Neural progenitor cell (in vitro differentiated cells): ENCODE measurements around the gene SSBP2. TPM values are rescaled to one million over a fixed set of nuclear protein-coding genes. Genes with fewer than 3 reads are reported as not detected.
"Not testable (repeated sequence)": the region's sequence is repeated elsewhere in the genome, so short reads cannot be mapped to it uniquely, and the experiment has no call there.

ENCODE experiments used
- DNase-seq: peaks from one replicate; pipeline ENCODE4 v3.0.0-alpha.2; 2016; ENCODE audit warnings: low spot score
- H2AFZ ChIP-seq: fragments of 200-600 bp; sonication (generic); replicated peaks from 2 replicates; pipeline ENCODE4 v1.6.1; 2016; ENCODE audit warnings: antibody characterized with exemption
- H3F3A ChIP-seq: fragments of 200-600 bp; sonication (generic); 2 replicates; pipeline ENCODE4 v1.6.1; 2016; ENCODE audit warnings: antibody characterized with exemption, low read depth
- H3K27ac ChIP-seq: fragments of 200-600 bp; sonication (generic); 2 replicates; pipeline ENCODE4 v1.5.1; 2016; ENCODE audit warnings: mild to moderate bottlenecking
- H3K27me3 ChIP-seq: fragments of 200-600 bp; sonication (generic); 2 replicates; pipeline ENCODE4 v1.6.1; 2016; ENCODE audit warnings: mild to moderate bottlenecking, moderate library complexity
- H3K36me3 ChIP-seq: fragments of 200-600 bp; sonication (generic); 2 replicates; pipeline ENCODE4 v1.5.1; 2016
- H3K4me1 ChIP-seq: fragments of 200-600 bp; sonication (generic); 2 replicates; pipeline ENCODE4 v1.6.1; 2016; ENCODE audit warnings: mixed run types
- H3K4me2 ChIP-seq: fragments of 200-600 bp; sonication (generic); 2 replicates; pipeline ENCODE4 v1.6.1; 2016
- H3K4me3 ChIP-seq: fragments of 200-600 bp; sonication (generic); 2 replicates; pipeline ENCODE4 v1.5.1; 2016
- H3K79me2 ChIP-seq: fragments of 200-600 bp; sonication (generic); 2 replicates; pipeline ENCODE4 v1.6.1; 2016; ENCODE audit warnings: low read depth
- H3K9ac ChIP-seq: fragments of 200-600 bp; sonication (generic); 2 replicates; pipeline ENCODE4 v1.6.1; 2016
- H3K9me3 ChIP-seq: fragments of 200-600 bp; sonication (generic); 2 replicates; pipeline ENCODE4 v1.5.1; 2016; ENCODE audit warnings: low read depth
- H4K20me1 ChIP-seq: fragments of 200-600 bp; sonication (generic); 2 replicates; pipeline ENCODE4 v1.6.1; 2016; ENCODE audit warnings: low read depth
- H3K27ac Mint-ChIP-seq: 3 replicates; pipeline ENCODE4 v1.8.0; 2021; ENCODE audit warnings: mixed read lengths
- H3K27me3 Mint-ChIP-seq: 2 replicates; pipeline ENCODE4 v1.8.0; 2022; ENCODE audit warnings: low read depth, mild to moderate bottlenecking, inconsistent platforms, moderate library complexity, mixed read lengths; ENCODE audit not compliant: insufficient read depth
- H3K36me3 Mint-ChIP-seq: 3 replicates; pipeline ENCODE4 v1.8.0; 2021; ENCODE audit warnings: mixed read lengths
- H3K4me1 Mint-ChIP-seq: 3 replicates; pipeline ENCODE4 v1.8.0; 2021; ENCODE audit warnings: mixed read lengths
- H3K4me3 Mint-ChIP-seq: 3 replicates; pipeline ENCODE4 v1.8.0; 2021; ENCODE audit warnings: mild to moderate bottlenecking, moderate library complexity, mixed read lengths
- H3K9me3 Mint-ChIP-seq: 3 replicates; pipeline ENCODE4 v1.8.0; 2020; ENCODE audit warnings: mixed read lengths
- CTCF ChIP-seq: fragments of 200-600 bp; sonication (generic); IDR thresholded peaks from 2 replicates; pipeline ENCODE4 v1.5.1; 2017; ENCODE audit warnings: antibody characterized with exemption, mild to moderate bottlenecking
- EZH2 ChIP-seq: fragments of 200-600 bp; sonication (generic); IDR thresholded peaks from 2 replicates; pipeline ENCODE4 v1.6.1; 2017; ENCODE audit warnings: antibody characterized with exemption, mild to moderate bottlenecking, moderate library complexity
- EZH2phosphoT487 ChIP-seq: fragments of 200-600 bp; sonication (generic); IDR thresholded peaks from 2 replicates; pipeline ENCODE4 v1.6.1; 2017; ENCODE audit warnings: antibody characterized with exemption
- total RNA-seq: library from RNA; depleted of rRNA; stranded (reverse); fragments of >200 nt; gene quantifications from 2 replicates; pipeline ENCODE4 v1.2.3, GENCODE V29; 2015; ENCODE audit warnings: low replicate concordance

The SSBP2 gene
- total RNA-seq, 1 donor from 2014 or later: 175 TPM

- Histone ChIP-seq H3K27me3 (no peaks in the 10 kb centered on the region), H3K4me3 (no peak overlapping the region), H3K9me3 (no peaks in the 10 kb centered on the region), H3K27ac (no peak overlapping the region), H3K4me1 (peaks cover 9% of the 10 kb centered on the region), H4K20me1 (no peaks in the 10 kb centered on the region), H3K79me2 (peaks cover 11% of the 10 kb centered on the region), H3K9ac (no peak overlapping the region), H3F3A (peaks cover 19% of the 10 kb centered on the region), H2AFZ (no peak overlapping the region), H3K36me3 (peaks cover 10% of the 10 kb centered on the region), H3K4me2 (no peak overlapping the region)
- DNase-seq: no peak
- no peak for TF ChIP-seq EZH2phosphoT487
- TF ChIP-seq EZH2: no peak
- TF ChIP-seq CTCF: no peak
- Mint-ChIP-seq H3K36me3 (peaks cover 20% of the 10 kb centered on the region), H3K9me3 (peaks cover 4% of the 10 kb centered on the region), H3K27me3 (peaks cover 2% of the 10 kb centered on the region), H3K4me1 (peaks cover 2% of the 10 kb centered on the region), H3K4me3 (no peak overlapping the region), H3K27ac (no peak overlapping the region)
Measured at GRCh38 chr5:81506378-81506777, 244.5 kb downstream of the SSBP2 start.

DNA sequence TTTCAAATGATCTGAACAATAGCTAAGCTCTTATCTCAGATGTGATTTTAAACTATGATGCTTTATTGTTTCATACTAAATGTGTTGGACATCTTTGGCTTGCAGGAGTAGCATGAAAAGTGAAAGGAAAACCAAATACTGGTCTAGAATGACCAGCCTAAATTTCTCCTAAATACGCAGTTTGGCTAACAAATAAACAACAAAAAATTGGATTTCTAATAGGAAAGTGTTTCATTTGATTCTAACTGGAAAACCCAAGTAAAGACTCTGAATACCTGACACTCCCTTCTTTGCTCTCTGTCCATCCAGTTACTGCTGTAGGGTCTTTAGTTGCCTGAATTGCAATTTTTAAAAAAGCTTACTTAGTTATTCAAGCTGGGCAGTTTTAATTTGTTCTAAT lies 245.2 kb downstream of the SSBP2 start:
- H3K27ac Mint-ChIP-seq: no peak overlapping the region
- no peak overlapping the region for H3K4me2 ChIP-seq
- H3K79me2 ChIP-seq: peaks cover 11% of the 10 kb centered on the region
- H3K36me3 ChIP-seq: peaks cover 10% of the 10 kb centered on the region
- no peaks in the 10 kb centered on the region for H3K9me3 ChIP-seq
- no peak overlapping the region for H3K27ac ChIP-seq
- no peaks in the 10 kb centered on the region for H3K27me3 Mint-ChIP-seq
- no peak overlapping the region for H3K4me3 Mint-ChIP-seq
- peaks cover 19% of the 10 kb centered on the region for H3F3A ChIP-seq
- no peak overlapping the region for H2AFZ ChIP-seq
- TF ChIP-seq EZH2phosphoT487 (no peak), EZH2 (no peak), CTCF (no peak)
- no peaks in the 10 kb centered on the region for H3K27me3 ChIP-seq
- peaks cover 2% of the 10 kb centered on the region for H3K4me1 Mint-ChIP-seq
- no peak overlapping the region for H3K4me3 ChIP-seq
- H3K36me3 Mint-ChIP-seq: peaks cover 17% of the 10 kb centered on the region
- DNase-seq: no peak
- no peaks in the 10 kb centered on the region for H4K20me1 ChIP-seq
- H3K9ac ChIP-seq: no peak overlapping the region
- H3K4me1 ChIP-seq: peaks cover 9% of the 10 kb centered on the region
- H3K9me3 Mint-ChIP-seq: peaks cover 4% of the 10 kb centered on the region

DNA sequence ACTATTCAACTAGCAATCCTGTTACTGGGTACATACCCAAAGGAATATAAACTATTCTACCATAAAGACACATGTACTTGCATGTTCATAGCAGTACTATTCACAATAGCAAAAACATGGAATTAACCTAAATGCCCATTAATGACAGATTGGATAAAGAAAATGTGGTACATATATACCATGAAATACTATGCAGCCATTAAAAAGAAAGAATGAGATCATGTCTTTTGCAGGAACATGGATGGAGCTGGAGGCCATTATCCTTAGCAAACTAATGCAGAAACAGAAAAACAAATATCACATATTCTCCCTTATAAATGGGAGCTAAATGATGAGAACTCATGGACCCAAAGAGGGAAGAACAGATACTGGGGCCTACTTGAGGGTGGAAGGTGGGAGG lies 247.3 kb downstream of the SSBP2 start:
- not testable (repeated sequence) for H3K9ac ChIP-seq

GRCh38 chr5:81495286-81495685 lies 255.6 kb downstream of the SSBP2 start:
- Mint-ChIP-seq H3K27ac (no peak overlapping the region), H3K4me3 (no peak overlapping the region), H3K27me3 (no peaks in the 10 kb centered on the region), H3K9me3 (peaks cover 3% of the 10 kb centered on the region), H3K36me3 (peaks cover 5% of the 10 kb centered on the region), H3K4me1 (no peaks in the 10 kb centered on the region)
- Histone ChIP-seq H3K27me3 (no peaks in the 10 kb centered on the region), H3K27ac (no peak overlapping the region), H3K9me3 (no peaks in the 10 kb centered on the region), H3K79me2 (no peaks in the 10 kb centered on the region), H3K4me3 (no peak overlapping the region), H3K9ac (no peak overlapping the region), H3K4me2 (no peak overlapping the region), H3F3A (no peaks in the 10 kb centered on the region), H3K36me3 (no peaks in the 10 kb centered on the region), H3K4me1 (no peaks in the 10 kb centered on the region), H4K20me1 (no peaks in the 10 kb centered on the region), H2AFZ (no peak overlapping the region)
- no peak for DNase-seq
- TF ChIP-seq EZH2 (no peak), CTCF (no peak), EZH2phosphoT487 (no peak)

More for the DNA sequence above, 247.3 kb downstream of the SSBP2 start:
- H3K36me3 Mint-ChIP-seq: peaks cover 14% of the 10 kb centered on the region
- not testable (repeated sequence) for H3K27ac Mint-ChIP-seq, H3K9me3 Mint-ChIP-seq, H3K27me3 ChIP-seq, H3K9me3 ChIP-seq, H4K20me1 ChIP-seq, H3K4me3 Mint-ChIP-seq, H3F3A ChIP-seq, H3K4me1 Mint-ChIP-seq, H3K27ac ChIP-seq, H3K4me1 ChIP-seq, DNase-seq, H2AFZ ChIP-seq, H3K4me2 ChIP-seq, H3K4me3 ChIP-seq, H3K27me3 Mint-ChIP-seq
- H3K36me3 ChIP-seq: peaks cover 10% of the 10 kb centered on the region
- peaks cover 11% of the 10 kb centered on the region for H3K79me2 ChIP-seq
